B cell (primary cell): ENCODE measurements around the gene TBX3. TPM values are rescaled to one million over a fixed set of nuclear protein-coding genes. Genes with fewer than 3 reads are reported as not detected.
A peak's percentile ranks its signal among the peaks of the same experiment; 100 is the strongest.

ENCODE experiments used
- ATAC-seq: fragments of 200-7000 bp; cut with Tn5 transposase; one replicate; pipeline ENCODE4 v1.10.0; 2021; ENCODE audit warnings: low read depth, mild to moderate bottlenecking, moderate number of reproducible peaks, moderate library complexity
- CTCF ChIA-PET: fragments of 350-600 bp; sonication (Branson Sonifier 250); formaldehyde crosslinking; loops from one replicate; lab custom pipeline; 2021; ENCODE audit warnings: antibody characterized with exemption, inconsistent platforms; lab: Charles Lee
- POLR2A ChIA-PET: fragments of 350-600 bp; sonication (Branson Sonifier 250); formaldehyde crosslinking; loops from one replicate; lab custom pipeline; 2021; ENCODE audit warnings: antibody characterized with exemption; lab: Charles Lee
- DNase-seq: peaks from one replicate; pipeline ENCODE4 v3.0.0; 2013
- H2AFZ ChIP-seq: 2 replicates; pipeline ENCODE4 v1.6.1; 2012; ENCODE audit warnings: mild to moderate bottlenecking, low read depth, low read length; ENCODE audit not compliant: insufficient read depth, poor library complexity, severe bottlenecking
- H3K27ac ChIP-seq, 2 donors: 1 replicate in 1 of 2; 2 replicates in 1 of 2; pipeline ENCODE4 v1.5.1; 2012 to 2013; ENCODE audit warnings: low read length in 2 of 2, mild to moderate bottlenecking in 2 of 2, moderate library complexity in 1 of 2
- H3K27me3 ChIP-seq, 4 experiments: fragments of 200-600 bp in 1 of 4; sonication (generic) in 1 of 4; replicated peaks in 1 of 4; 1 replicate in 2 of 4; 2 replicates in 2 of 4; pipeline versions ENCODE4 v1.6.1 to v1.7.0; 2013 to 2016; ENCODE audit warnings: low read length in 3 of 4, mild to moderate bottlenecking in 2 of 4, mixed read lengths in 1 of 4, moderate library complexity in 1 of 4; ENCODE audit not compliant: insufficient read depth in 4 of 4, control insufficient read depth in 3 of 4; ENCODE audit errors: control extremely low read depth in 1 of 4
- H3K36me3 ChIP-seq, 2 experiments: replicated peaks in 1 of 2; 1 replicate in 1 of 2; 2 replicates in 1 of 2; pipeline versions ENCODE4 v1.6.1 to v1.7.1; 2013; ENCODE audit warnings: low read length in 1 of 2; ENCODE audit not compliant: insufficient read depth in 2 of 2, control insufficient read depth in 1 of 2; ENCODE audit errors: control extremely low read depth in 1 of 2, extremely low read depth in 1 of 2
- H3K4me1 ChIP-seq, 2 donors: fragments of 200-600 bp in 1 of 2; sonication (generic) in 1 of 2; 1 replicate in 1 of 2; 2 replicates in 1 of 2; pipeline versions ENCODE4 v1.5.1 to v1.6.1; 2013 to 2017; ENCODE audit warnings: low read length in 2 of 2; ENCODE audit not compliant: control insufficient read depth in 2 of 2, insufficient read depth in 2 of 2
- H3K4me2 ChIP-seq: replicated peaks from 2 replicates; pipeline ENCODE3; 2012; ENCODE audit warnings: mild to moderate bottlenecking, low read depth, low read length; ENCODE audit not compliant: poor library complexity, severe bottlenecking
- H3K4me3 ChIP-seq, 5 experiments: fragments of 200-600 bp in 1 of 5; sonication (generic) in 1 of 5; 1 replicate in 3 of 5; 2 replicates in 2 of 5; pipeline versions ENCODE4 v1.5.1 to v1.7.0; 2011 to 2016; ENCODE audit warnings: low read length in 4 of 5, mild to moderate bottlenecking in 4 of 5, low read depth in 2 of 5, control low read depth in 1 of 5, moderate library complexity in 1 of 5; ENCODE audit not compliant: insufficient read depth in 1 of 5; ENCODE audit errors: control extremely low read depth in 1 of 5, extremely low read depth in 1 of 5
- H3K79me2 ChIP-seq: fragments of 200-600 bp; sonication (generic); one replicate; pipeline ENCODE4 v1.6.0; 2016; ENCODE audit warnings: low read length; ENCODE audit not compliant: control insufficient read depth, insufficient read depth
- H3K9ac ChIP-seq: fragments of 200-600 bp; sonication (generic); 2 replicates; pipeline ENCODE4 v1.6.1; 2017; ENCODE audit warnings: mild to moderate bottlenecking, low read length, moderate library complexity
- H3K9me3 ChIP-seq, 3 donors: one replicate each; pipeline versions ENCODE4 v1.6.1 to v1.7.1; 2013; ENCODE audit warnings: low read length in 2 of 3; ENCODE audit not compliant: control insufficient read depth in 2 of 3, insufficient read depth in 1 of 3; ENCODE audit errors: control extremely low read depth in 1 of 3
- H4K20me1 ChIP-seq: 2 replicates; pipeline ENCODE4 v1.6.0; 2012; ENCODE audit warnings: mild to moderate bottlenecking, low read length; ENCODE audit not compliant: insufficient read depth, control insufficient read depth, poor library complexity, severe bottlenecking
- H3K27ac Mint-ChIP-seq: one replicate; pipeline ENCODE4 v1.8.0; 2021; ENCODE audit warnings: mixed read lengths
- H3K27me3 Mint-ChIP-seq: one replicate; pipeline ENCODE4 v1.8.0; 2021; ENCODE audit warnings: mixed read lengths
- H3K4me1 Mint-ChIP-seq: one replicate; pipeline ENCODE4 v1.8.0; 2021; ENCODE audit warnings: mixed read lengths
- H3K4me3 Mint-ChIP-seq: one replicate; pipeline ENCODE4 v1.8.0; 2021; ENCODE audit warnings: mixed read lengths
- H3K9me3 Mint-ChIP-seq: one replicate; pipeline ENCODE4 v1.8.0; 2022; ENCODE audit warnings: mixed read lengths; ENCODE audit not compliant: insufficient read depth
- EZH2 ChIP-seq: IDR thresholded peaks from 2 replicates; pipeline ENCODE4 v1.6.1; 2012; ENCODE audit warnings: borderline replicate concordance, low read depth, mild to moderate bottlenecking, moderate library complexity, low read length; ENCODE audit not compliant: insufficient read depth, poor library complexity, severe bottlenecking
- WGBS: methylation state at CpG from one replicate; pipeline ENCODE4 v1.1.5; 2013; ENCODE audit warnings: missing lambda C conversion rate; ENCODE audit not compliant: insufficient coverage; 5-methylcytosine and 5-hydroxymethylcytosine counted together
- intact Hi-C: fragments of 100-400 bp; cut with micrococcal nuclease; formaldehyde crosslinking; loops from one replicate; pipeline ENCODE4 v1.10.0; 2022
- polyA plus RNA-seq: library from polyadenylated mRNA; depleted of rRNA; stranded (reverse); fragments of >200 nt; gene quantifications from 2 replicates; pipeline ENCODE4 v1.2.3, GENCODE V29; 2012
- total RNA-seq, 2 donors: library from RNA; stranded (reverse); fragments of 120-200 nt in 1 of 2; gene quantifications; 1 replicate in 1 of 2; 2 replicates in 1 of 2; pipeline versions ENCODE4 v1.2.3 to v1.2.4, GENCODE V29; 2013 to 2022
- TF ChIP-seq, protein P1 (sequence below): fragments of 200-600 bp; IDR thresholded peaks from one replicate; pipeline ENCODE4 v1.8.0; 2022; ENCODE audit warnings: antibody characterized with exemption, mild to moderate bottlenecking

The TBX3 gene
- total and polyA plus RNA-seq, 2 donors (not counting 1 experiment from before 2014, with no cell fraction given) = not detected

DNA sequence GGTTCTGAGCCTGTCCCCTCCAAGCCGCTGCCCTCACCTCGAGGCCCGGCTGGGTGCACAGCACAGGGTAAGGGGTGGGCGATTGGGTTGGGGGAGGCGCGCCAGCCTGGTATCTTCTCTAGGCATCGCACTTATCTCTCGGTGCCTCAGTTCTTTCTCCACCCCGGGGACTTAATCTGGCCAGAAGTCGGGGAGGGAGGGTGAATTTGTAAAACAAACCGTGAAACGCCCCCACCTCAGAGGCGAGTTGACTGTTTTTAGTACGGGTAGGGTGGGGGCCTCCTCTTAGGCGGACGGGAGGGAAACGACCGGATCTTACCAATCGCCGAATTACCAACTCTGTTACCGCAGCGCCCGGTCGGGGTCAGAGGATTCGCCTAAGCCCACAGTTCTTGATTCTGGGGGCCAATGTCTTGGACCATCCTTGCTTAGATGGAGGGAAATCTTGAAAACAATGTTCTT lies 1.4 kb upstream of the TBX3 start:
- Histone ChIP-seq H3K36me3 (no peaks in the 10 kb centered on the region), H3K9ac (peak overlapping the region; percentile 59), H3K4me3 (no peak overlapping the region), H3K4me2 (peak overlapping the region; percentile 74), H3K27ac (no peak overlapping the region), H3K79me2 (no peaks in the 10 kb centered on the region), H4K20me1 (no peaks in the 10 kb centered on the region), H3K27me3 (peaks cover 0 to 90% (median 66%) of the 10 kb centered on the region in 4 experiments), H3K9me3 (peaks cover 0 to 44% (median 0%) of the 10 kb centered on the region in 3 donors), H3K4me1 (peaks cover 22 to 27% of the 10 kb centered on the region in 2 donors), H2AFZ (no peak overlapping the region)
- WGBS = 22% methylated on average over 17 of the region's 25 CpGs
- no peak for ATAC-seq
- H3K9me3 Mint-ChIP-seq = no peaks in the 10 kb centered on the region
- peaks cover 92% of the 10 kb centered on the region for H3K27me3 Mint-ChIP-seq
- peak overlapping the region; percentile 40 for H3K4me3 Mint-ChIP-seq
- POLR2A ChIA-PET = no interaction called here
- TF ChIP-seq, protein P1, sequence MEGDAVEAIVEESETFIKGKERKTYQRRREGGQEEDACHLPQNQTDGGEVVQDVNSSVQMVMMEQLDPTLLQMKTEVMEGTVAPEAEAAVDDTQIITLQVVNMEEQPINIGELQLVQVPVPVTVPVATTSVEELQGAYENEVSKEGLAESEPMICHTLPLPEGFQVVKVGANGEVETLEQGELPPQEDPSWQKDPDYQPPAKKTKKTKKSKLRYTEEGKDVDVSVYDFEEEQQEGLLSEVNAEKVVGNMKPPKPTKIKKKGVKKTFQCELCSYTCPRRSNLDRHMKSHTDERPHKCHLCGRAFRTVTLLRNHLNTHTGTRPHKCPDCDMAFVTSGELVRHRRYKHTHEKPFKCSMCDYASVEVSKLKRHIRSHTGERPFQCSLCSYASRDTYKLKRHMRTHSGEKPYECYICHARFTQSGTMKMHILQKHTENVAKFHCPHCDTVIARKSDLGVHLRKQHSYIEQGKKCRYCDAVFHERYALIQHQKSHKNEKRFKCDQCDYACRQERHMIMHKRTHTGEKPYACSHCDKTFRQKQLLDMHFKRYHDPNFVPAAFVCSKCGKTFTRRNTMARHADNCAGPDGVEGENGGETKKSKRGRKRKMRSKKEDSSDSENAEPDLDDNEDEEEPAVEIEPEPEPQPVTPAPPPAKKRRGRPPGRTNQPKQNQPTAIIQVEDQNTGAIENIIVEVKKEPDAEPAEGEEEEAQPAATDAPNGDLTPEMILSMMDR = no peak
- TF ChIP-seq EZH2 = no peak
- no peak overlapping the region for H3K27ac Mint-ChIP-seq
- CTCF ChIA-PET = no interaction called here
- no peak for DNase-seq
- H3K4me1 Mint-ChIP-seq = peaks cover 24% of the 10 kb centered on the region
- intact Hi-C loops = no loop called here

DNA sequence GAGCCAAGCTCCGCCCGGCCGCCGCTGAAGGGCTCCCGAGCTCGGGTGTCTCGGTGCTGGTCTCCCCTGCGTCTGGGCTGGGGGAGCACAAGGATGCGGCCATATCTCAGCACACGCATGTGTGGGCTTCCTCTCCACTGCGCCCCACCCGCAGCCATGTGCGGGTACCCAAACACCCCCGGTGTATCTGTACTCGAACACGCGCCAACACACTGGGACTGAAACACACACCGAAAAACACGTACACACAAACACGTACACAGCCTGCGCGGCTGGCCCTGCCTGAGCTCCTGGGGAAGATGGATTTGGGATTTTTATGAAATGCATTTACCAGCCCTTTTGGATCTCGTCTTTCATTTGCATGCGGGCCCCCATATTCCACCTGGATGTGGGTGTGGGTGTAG lies 897 bp upstream of the TBX3 start:
- WGBS = 11% methylated on average over 15 of the region's 24 CpGs
- Histone ChIP-seq H3K4me3 (peak overlapping the region in 1 of 5 experiments; percentile 60), H2AFZ (no peak overlapping the region), H3K36me3 (no peaks in the 10 kb centered on the region), H3K9me3 (peaks cover 0 to 44% (median 0%) of the 10 kb centered on the region in 3 donors), H3K4me2 (peak overlapping the region; percentile 74), H3K27me3 (peaks cover 0 to 88% (median 65%) of the 10 kb centered on the region in 4 experiments), H3K4me1 (peaks cover 22 to 27% of the 10 kb centered on the region in 2 donors), H3K9ac (peak overlapping the region; percentile 59), H4K20me1 (no peaks in the 10 kb centered on the region), H3K27ac (no peak overlapping the region), H3K79me2 (no peaks in the 10 kb centered on the region)
- Mint-ChIP-seq H3K4me3 (peak overlapping the region; percentile 40), H3K27ac (no peak overlapping the region), H3K27me3 (peaks cover 92% of the 10 kb centered on the region), H3K9me3 (no peaks in the 10 kb centered on the region), H3K4me1 (peaks cover 24% of the 10 kb centered on the region)
- no peak for DNase-seq
- TF ChIP-seq, protein P1 = no peak
- intact Hi-C loops = no loop called here
- CTCF ChIA-PET = no interaction called here
- POLR2A ChIA-PET = no interaction called here
- no peak for ATAC-seq
